ENCODE results near the gene CPNE1. TPM values are rescaled to one million over a fixed set of nuclear protein-coding genes. Genes with fewer than 3 reads are reported as not detected.

The CPNE1 gene
- total RNA-seq, 1 donor, result 92.0 TPM

GRCh38 chr20:35629427-35630145 is 35.1 kb downstream of the CPNE1 start:
- no peak for TF ChIP-seq CTCF (IDR thresholded peaks at IDR 0.05; ENCODE audit: insufficient read depth, low read depth, low read length)
- no peak overlapping the region for H3K4me3 ChIP-seq (ENCODE audit: low read depth, low read length)
- DNase-seq (ENCODE audit: low read depth), result peak; percentile 25

GRCh38 chr20:35627121-35627520 is 37.6 kb downstream of the CPNE1 start:
- no peak overlapping the region for H3K4me3 ChIP-seq (ENCODE audit: low read depth, low read length)
- no peak for DNase-seq (ENCODE audit: low read depth)
- TF ChIP-seq CTCF (IDR thresholded peaks at IDR 0.05; ENCODE audit: insufficient read depth, low read depth, low read length), result no peak

GRCh38 chr20:35626386-35627001 is 38.2 kb downstream of the CPNE1 start:
- DNase-seq (ENCODE audit: low read depth), result no peak
- TF ChIP-seq CTCF (IDR thresholded peaks at IDR 0.05; ENCODE audit: insufficient read depth, low read depth, low read length), result no peak
- no peak overlapping the region for H3K4me3 ChIP-seq (ENCODE audit: low read depth, low read length)

- no peak for TF ChIP-seq CTCF (IDR thresholded peaks at IDR 0.05; ENCODE audit: insufficient read depth, low read depth, low read length)
- DNase-seq (ENCODE audit: low read depth), result no peak
- H3K4me3 ChIP-seq (ENCODE audit: low read depth, low read length), result no peak overlapping the region
Observed at GRCh38 chr20:35625584-35626385, 38.9 kb downstream of the CPNE1 start.

- peak; percentile 13 for TF ChIP-seq CTCF (IDR thresholded peaks at IDR 0.05; ENCODE audit: insufficient read depth, low read depth, low read length)
- no peak overlapping the region for H3K4me3 ChIP-seq (ENCODE audit: low read depth, low read length)
- no peak for DNase-seq (ENCODE audit: low read depth)
Observed at GRCh38 chr20:35621560-35621946, 43.1 kb downstream of the CPNE1 start.

GRCh38 chr20:35620818-35621559 is 43.7 kb downstream of the CPNE1 start:
- DNase-seq (ENCODE audit: low read depth), result no peak
- TF ChIP-seq CTCF (IDR thresholded peaks at IDR 0.05; ENCODE audit: insufficient read depth, low read depth, low read length), result no peak
- no peak overlapping the region for H3K4me3 ChIP-seq (ENCODE audit: low read depth, low read length)

Measured in fibroblast of villous mesenchyme (primary cell).